ENCODE results near the gene IFNA2.

The IFNA2 gene

DNA sequence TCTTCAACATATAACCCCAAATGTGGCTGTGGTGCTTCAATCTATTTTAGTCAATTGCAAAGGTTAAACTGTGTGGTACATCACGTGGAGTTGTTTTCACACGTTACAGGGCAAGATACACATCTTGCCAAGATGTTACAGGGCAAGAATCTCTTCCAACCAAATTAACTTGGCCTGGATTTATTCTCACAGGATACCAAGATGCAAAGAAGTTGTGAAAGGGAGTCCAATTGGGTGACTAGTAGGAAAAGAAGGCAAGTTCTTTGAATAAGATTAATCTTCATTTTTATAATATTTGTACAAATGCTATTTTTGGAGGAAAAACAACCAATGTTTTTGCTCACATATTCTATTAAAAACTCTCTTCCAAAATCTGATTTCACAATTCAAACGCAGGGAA is 18.9 kb upstream of the IFNA2 start:
- Histone ChIP-seq H3K4me3 (ENCODE audit: low read length) (no peak overlapping the region), H3F3A (ENCODE audit: insufficient read depth, low read length) (no peaks in the 10 kb centered on the region), H2AFZ (ENCODE audit: low read length) (no peak overlapping the region), H3K27ac (ENCODE audit: low read length) (no peak overlapping the region), H3K9ac (ENCODE audit: low read length) (no peak overlapping the region), H3K9me3 (replicated peaks; ENCODE audit: insufficient read depth, low read length) (no peaks in the 10 kb centered on the region), H3K36me3 (replicated peaks; ENCODE audit: insufficient read depth, low read length) (no peaks in the 10 kb centered on the region), H3K9me2 (replicated peaks; ENCODE audit: insufficient read depth, low read length) (no peaks in the 10 kb centered on the region), H3K27me3 (replicated peaks; ENCODE audit: insufficient read depth, low read length) (no peaks in the 10 kb centered on the region), H3K79me2 (ENCODE audit: low read length) (no peaks in the 10 kb centered on the region), H3K4me2 (ENCODE audit: low read depth, low read length) (no peak overlapping the region), H3K4me1 (ENCODE audit: low read length) (no peaks in the 10 kb centered on the region), H4K20me1 (ENCODE audit: insufficient read depth, low read length) (no peaks in the 10 kb centered on the region)
- no peak for DNase-seq
- TF ChIP-seq EZH2 (optimal IDR thresholded peaks at IDR 0.05; ENCODE audit: low read depth, low read length) = no peak
- TF ChIP-seq EZH2phosphoT487 (IDR thresholded peaks at IDR 0.05; ENCODE audit: low read length) = no peak
- TF ChIP-seq, protein P1, sequence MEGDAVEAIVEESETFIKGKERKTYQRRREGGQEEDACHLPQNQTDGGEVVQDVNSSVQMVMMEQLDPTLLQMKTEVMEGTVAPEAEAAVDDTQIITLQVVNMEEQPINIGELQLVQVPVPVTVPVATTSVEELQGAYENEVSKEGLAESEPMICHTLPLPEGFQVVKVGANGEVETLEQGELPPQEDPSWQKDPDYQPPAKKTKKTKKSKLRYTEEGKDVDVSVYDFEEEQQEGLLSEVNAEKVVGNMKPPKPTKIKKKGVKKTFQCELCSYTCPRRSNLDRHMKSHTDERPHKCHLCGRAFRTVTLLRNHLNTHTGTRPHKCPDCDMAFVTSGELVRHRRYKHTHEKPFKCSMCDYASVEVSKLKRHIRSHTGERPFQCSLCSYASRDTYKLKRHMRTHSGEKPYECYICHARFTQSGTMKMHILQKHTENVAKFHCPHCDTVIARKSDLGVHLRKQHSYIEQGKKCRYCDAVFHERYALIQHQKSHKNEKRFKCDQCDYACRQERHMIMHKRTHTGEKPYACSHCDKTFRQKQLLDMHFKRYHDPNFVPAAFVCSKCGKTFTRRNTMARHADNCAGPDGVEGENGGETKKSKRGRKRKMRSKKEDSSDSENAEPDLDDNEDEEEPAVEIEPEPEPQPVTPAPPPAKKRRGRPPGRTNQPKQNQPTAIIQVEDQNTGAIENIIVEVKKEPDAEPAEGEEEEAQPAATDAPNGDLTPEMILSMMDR (IDR thresholded peaks at IDR 0.05; ENCODE audit: low read length) = no peak

DNA sequence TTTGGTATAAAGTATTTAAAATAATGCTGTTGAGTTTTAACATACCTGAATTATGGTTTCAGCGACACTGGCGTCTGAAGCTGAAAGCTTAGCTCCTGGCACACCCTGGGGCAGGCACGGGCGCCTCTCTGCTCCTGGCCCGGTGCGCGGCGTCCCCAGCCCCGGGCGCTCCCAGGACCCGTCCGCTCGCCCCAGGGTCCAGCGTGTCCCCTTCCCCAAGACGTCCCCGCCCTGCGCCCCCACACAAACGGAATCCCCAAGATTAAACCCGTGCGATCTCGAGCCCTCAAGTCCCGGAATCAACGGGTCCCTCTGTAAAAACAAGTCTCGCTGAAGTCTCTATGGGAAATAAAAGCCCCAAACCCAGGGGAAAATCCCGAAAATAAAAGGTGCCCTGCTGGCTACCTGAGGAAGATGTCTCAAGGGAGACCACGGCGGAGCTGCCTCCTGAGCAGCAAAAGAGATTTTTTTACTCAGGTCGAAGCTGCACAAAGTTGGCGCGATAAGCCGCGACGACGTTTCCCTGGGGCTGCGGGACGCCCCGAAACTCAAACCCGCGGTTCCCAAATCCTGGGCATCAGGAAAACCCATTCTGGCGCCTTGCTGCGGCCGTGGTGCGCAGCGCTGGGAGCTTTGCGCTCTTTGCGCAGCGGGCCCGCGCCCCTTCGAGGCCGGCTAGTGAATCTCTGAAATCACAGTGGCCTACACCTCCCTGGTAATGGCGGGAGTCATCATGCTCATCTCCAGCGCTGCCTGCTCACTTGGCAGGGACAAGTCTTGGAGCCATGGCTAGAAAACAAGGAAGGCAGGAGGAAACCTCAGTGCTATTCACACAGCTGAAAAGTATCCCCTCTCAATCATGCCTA is 17.4 kb upstream of the IFNA2 start:
- Histone ChIP-seq H3K9me2 (replicated peaks; ENCODE audit: insufficient read depth, low read length) (no peaks in the 10 kb centered on the region), H3K27ac (ENCODE audit: low read length) (no peak overlapping the region), H3K4me2 (ENCODE audit: low read depth, low read length) (no peak overlapping the region), H2AFZ (ENCODE audit: low read length) (no peak overlapping the region), H3F3A (ENCODE audit: insufficient read depth, low read length) (peaks cover 5% of the 10 kb centered on the region; the same call in 1 of the 2 replicates), H3K36me3 (replicated peaks; ENCODE audit: insufficient read depth, low read length) (no peaks in the 10 kb centered on the region), H3K9me3 (replicated peaks; ENCODE audit: insufficient read depth, low read length) (no peaks in the 10 kb centered on the region), H3K9ac (ENCODE audit: low read length) (no peak overlapping the region), H3K27me3 (replicated peaks; ENCODE audit: insufficient read depth, low read length) (no peaks in the 10 kb centered on the region), H3K4me3 (ENCODE audit: low read length) (no peak overlapping the region), H3K79me2 (ENCODE audit: low read length) (no peaks in the 10 kb centered on the region), H4K20me1 (ENCODE audit: insufficient read depth, low read length) (no peaks in the 10 kb centered on the region), H3K4me1 (ENCODE audit: low read length) (0 out of 2 replicates have a peak, but pooled peaks cover 3% of the 10 kb centered on the region)
- TF ChIP-seq EZH2phosphoT487 (IDR thresholded peaks at IDR 0.05; ENCODE audit: low read length) (no peak), EZH2 (optimal IDR thresholded peaks at IDR 0.05; ENCODE audit: low read depth, low read length) (no peak)
- TF ChIP-seq, protein P1 (IDR thresholded peaks at IDR 0.05; ENCODE audit: low read length) = no peak
- DNase-seq = no peak

DNA sequence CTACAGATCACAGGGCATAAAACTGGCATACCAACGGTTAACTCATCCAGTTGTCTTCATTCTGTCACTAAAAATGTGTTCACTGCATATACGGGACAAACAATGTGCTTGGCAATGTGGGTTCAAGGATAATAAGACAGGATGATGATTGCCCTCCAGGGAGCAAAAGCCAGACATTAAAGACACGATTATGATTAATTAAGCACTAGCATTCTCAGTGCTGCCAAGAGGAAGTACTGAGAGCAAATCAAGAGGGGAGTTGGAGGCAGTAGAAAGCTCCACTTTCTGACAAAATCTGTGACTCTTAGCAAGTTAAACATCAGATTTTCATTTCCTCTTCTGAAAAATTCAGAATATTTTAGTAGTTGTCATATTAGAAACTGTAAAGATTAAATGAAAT is 14.8 kb upstream of the IFNA2 start:
- H3K4me3 ChIP-seq (ENCODE audit: low read length) = no peak overlapping the region
- no peaks in the 10 kb centered on the region for H3K9me2 ChIP-seq (replicated peaks; ENCODE audit: insufficient read depth, low read length)
- TF ChIP-seq, protein P1 (IDR thresholded peaks at IDR 0.05; ENCODE audit: low read length) = no peak
- TF ChIP-seq EZH2 (optimal IDR thresholded peaks at IDR 0.05; ENCODE audit: low read depth, low read length) (no peak), EZH2phosphoT487 (IDR thresholded peaks at IDR 0.05; ENCODE audit: low read length) (no peak)
- H3K4me2 ChIP-seq (ENCODE audit: low read depth, low read length) = no peak overlapping the region
- no peaks in the 10 kb centered on the region for H3K9me3 ChIP-seq (replicated peaks; ENCODE audit: insufficient read depth, low read length)
- H3K79me2 ChIP-seq (ENCODE audit: low read length) = no peaks in the 10 kb centered on the region
- H3K27me3 ChIP-seq (replicated peaks; ENCODE audit: insufficient read depth, low read length) = no peaks in the 10 kb centered on the region
- no peak for DNase-seq
- H2AFZ ChIP-seq (ENCODE audit: low read length) = no peak overlapping the region
- H3F3A ChIP-seq (ENCODE audit: insufficient read depth, low read length) = peaks cover 5% of the 10 kb centered on the region; the same call in 1 of the 2 replicates
- no peak overlapping the region for H3K9ac ChIP-seq (ENCODE audit: low read length)
- H4K20me1 ChIP-seq (ENCODE audit: insufficient read depth, low read length) = no peaks in the 10 kb centered on the region
- 0 out of 2 replicates have a peak, but pooled peaks cover 3% of the 10 kb centered on the region for H3K4me1 ChIP-seq (ENCODE audit: low read length)
- no peaks in the 10 kb centered on the region for H3K36me3 ChIP-seq (replicated peaks; ENCODE audit: insufficient read depth, low read length)
- H3K27ac ChIP-seq (ENCODE audit: low read length) = no peak overlapping the region

Measured in MM.1S (cell line).